ENCODE data around the gene ATF3.

Gene ATF3

DNA sequence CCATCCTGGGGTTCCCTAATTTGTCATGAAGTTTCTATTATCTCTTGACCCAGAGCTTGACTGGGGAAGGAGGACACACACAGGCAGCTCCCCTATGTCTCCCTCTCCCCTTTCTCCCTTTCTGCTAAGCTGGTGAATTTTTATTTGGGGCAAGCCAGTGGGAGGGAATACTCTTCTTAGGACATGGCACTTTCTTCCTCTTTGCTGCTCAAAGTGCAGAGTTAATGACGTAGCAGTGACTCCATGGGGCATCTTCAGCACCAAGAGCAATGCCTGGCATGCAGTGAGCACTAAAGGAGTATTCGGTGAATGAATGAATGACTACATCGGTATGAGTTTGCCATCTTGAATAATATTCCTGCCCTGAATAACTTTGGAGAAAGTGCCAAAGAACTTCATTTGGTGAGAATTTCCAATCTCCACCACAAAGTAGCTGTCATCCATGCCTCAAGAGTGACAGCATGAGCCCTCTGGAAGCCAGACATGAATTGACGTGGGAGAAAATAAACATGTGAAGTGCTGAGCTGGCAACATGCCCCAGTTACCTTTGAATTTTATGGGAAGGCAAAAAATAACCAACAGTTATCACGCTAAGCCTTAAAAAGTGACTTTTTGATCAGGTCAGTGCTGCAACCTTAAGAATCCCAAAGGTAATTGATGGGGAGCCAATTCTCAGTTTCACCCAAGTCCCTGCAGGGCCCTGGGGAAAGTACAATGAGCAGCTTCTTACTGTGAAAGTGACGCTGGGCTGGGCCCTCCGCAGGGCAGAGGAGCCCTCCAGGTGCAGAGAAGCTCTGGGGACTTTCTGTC lies 22.1 kb upstream of the ATF3 start:
- in situ Hi-C loops (cut with HindIII; ENCODE audit: low sequenced_read_pairs) = no loop called here

DNA sequence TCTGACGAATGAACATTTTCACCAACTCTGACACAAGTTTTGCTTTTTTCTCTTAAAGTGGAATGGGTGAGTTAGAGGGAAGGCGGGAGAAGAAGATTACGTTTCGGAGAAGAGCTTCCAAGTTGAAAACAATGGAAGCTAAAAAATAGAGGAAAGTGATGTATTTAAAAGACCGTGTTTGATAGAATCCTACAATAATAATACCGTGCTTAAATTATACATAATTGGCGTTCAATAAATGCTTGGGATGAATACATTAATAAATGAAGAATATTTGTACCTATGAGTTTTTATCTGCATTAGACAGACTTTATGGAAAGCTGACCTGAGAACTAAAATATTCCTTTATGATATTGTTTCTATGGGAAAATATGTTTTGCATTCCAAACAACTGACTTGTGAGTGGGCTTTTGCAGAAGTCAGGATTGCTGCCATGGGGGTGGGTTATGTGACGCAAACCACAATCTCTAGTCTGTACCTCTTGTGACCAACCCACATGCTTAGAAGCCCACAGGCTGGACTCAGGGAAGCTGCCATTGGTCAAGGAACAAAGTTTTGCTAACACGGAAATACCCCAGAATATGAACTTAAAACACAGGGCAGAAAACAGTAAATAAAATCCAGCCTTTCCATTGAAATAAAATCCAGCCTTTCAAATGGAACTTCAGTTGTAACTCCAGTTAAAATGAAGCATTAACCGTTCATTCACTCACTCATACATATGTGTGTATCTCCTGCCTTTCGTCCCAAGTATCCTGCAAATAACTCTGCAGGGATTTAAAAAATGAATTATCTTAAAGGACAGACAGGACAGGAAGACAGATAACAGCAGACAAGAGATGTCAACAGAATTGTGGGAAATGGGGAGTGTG lies 21.3 kb upstream of the ATF3 start:
- in situ Hi-C loops (cut with HindIII; ENCODE audit: low sequenced_read_pairs) = no loop called here

DNA sequence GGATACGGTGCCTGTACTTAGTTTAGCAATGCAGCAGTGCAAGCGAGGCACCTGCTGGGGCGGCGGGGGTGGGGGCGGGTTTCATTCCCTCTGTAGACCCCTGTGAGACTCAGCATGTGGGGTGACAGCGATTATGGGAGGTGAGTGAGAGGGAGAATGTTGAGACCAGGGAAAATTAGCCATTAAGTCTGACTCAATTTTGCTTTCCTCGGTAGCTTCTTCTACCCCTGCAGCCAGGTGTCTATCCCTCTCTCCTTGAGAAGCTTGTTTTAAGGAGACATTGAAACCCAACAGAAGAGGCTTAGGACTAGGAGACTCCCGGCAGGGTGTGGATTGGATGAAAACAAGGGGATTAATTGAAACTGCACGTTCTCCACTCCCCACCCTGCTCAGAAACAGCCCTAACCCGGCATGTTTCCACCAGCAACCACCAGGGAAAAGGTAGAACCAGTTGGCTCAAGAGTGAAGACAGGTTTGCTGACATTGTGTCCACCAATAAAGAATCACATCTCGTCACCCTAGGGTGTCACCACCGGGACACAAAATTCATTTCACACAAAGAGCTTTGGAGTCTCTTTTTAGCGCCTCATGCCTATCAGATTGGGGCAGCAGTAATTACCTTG lies 20.6 kb upstream of the ATF3 start:
- in situ Hi-C loops (cut with HindIII; ENCODE audit: low sequenced_read_pairs) = no loop called here

DNA sequence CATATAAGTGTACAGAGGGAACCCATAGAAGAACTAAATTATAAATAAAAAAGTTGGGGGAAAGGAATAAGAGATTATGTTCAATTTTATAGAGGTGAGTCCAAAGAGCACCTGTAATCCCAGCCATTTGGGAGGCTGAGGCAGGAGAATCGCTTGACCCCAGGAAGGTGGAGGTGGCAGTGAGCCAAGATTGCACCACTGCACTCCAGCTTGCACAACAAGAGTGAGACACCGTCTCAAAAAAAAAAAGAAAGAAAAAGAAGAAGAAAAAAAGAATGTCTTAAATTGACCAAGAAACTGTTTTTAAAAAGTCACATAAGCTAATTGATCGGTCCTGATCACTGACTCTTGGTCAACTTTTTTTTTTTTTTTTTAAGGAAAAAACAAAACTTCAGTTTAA lies 19.1 kb upstream of the ATF3 start:
- in situ Hi-C loops (cut with HindIII; ENCODE audit: low sequenced_read_pairs) = no loop called here

DNA sequence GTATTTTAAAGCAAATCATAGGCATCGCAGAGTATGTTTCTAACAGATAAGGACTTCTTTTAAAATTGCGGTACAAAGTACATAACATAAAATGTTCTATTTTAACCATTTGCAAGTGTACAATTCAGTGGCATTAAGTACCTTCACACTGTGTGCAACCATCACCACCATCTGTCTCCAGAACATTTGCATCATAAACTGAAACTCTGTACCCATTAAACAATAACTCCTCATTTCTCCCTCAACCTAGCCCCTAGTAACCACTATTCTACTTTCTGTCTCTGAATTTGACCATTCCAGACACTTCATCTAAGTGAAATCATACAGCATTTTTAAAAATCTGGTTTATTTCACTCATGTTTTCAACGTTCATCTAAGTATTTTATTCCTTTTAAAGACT lies 16.6 kb upstream of the ATF3 start:
- in situ Hi-C loops (cut with HindIII; ENCODE audit: low sequenced_read_pairs) = no loop called here

DNA sequence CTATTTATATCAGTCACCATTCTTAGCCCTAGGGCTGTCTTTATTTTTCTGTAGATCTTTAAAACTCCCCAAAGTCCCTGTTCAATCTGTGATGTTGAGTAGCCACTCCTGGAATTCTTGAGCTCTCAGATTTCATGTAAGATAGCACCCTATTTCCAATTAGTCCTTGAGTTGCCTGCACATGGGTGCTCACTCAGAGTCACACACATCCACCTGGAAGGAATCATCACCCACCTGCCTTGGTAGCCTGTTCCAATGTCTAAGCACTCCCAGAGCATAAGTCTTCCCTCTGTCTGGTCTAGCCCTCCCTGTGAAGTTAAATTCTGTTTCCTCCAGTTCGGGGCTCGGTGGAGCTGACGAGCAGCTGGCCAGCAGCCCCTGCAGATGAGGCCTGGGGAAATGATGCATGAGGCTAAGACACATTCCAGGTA lies 14.7 kb upstream of the ATF3 start:
- in situ Hi-C loops (cut with HindIII; ENCODE audit: low sequenced_read_pairs) = no loop called here

DNA sequence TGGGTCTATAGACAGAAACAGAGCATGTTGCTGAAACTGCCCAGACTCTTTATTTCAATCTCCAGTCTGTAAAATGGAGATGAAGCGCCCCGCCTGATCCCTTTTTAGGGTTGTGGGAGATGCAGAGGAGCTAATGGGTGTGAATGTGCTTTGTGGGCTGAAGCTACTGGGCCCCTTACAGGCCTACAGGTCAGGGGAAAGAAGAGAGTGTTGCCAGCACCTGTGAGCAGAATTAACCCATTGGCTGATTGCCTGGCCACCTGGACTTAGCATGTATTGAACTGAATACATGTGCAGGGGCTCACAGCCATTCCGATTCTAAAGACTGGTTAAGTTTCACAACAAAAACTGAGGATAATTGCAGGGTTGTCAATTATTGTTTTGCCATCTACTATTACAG lies 13.9 kb upstream of the ATF3 start:
- in situ Hi-C loops (cut with HindIII; ENCODE audit: low sequenced_read_pairs) = no loop called here

DNA sequence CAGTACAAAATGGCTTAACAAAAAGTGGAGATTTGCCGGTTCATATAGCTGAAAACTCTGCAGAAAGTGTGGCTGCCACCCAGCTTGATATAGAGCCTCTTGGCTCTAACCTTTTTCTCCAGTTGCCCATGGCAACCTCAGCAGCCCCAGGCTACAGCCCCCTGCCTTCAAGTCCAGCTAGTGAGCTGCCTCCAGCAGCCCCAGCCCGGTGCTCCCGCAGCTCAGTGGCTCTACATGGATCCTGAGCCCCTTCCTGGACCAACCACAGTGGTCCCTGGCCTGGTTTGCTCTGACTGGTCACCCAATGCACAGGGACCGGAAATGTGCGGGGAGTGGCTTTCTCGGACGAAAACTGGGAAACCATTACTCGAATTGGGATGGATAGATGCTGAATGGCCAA lies 13.3 kb upstream of the ATF3 start:
- in situ Hi-C loops (cut with HindIII; ENCODE audit: low sequenced_read_pairs) = no loop called here

DNA sequence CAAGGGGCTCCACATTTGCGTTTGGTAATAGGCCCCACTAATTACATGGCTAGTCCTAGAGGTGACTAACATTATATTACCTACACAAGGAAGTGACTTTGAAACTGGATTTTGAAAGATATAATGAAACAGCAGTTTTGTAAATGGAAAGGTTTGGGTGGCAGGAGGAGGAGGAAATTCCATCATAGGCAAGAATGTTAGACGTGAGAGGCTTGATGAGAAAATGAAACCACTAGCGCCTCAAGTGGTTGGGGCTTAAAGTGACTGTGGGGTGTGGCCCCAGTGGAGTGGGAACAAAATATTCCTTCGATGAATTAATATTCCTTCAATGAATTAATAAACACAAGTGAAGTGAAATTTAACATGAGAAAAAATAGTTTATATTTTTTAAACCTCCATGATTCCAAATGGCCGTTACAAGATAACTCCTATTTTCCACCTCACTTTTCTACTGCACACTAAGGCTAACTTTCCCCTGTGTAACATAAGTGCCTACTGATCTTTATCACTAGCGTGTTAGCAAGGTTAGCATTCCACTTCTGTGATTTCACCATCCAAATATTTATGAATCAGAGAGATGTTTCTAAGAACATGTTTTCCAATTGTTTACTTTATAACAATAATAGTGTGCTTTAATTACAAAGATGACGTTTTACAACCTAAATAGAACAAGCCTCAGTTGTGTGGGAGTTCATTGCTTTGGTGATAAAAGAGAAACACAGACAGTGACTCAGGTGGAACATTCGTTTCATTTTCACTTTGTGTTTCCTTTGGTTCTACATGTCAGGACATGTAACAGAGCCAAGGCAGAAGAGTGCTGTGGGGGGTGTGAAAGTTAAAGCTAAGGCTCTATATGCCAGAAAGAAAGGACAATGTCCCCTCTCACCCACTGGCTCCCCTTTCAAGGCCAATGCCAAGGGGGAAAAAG lies 12.5 kb upstream of the ATF3 start:
- in situ Hi-C loops (cut with HindIII; ENCODE audit: low sequenced_read_pairs) = no loop called here

DNA sequence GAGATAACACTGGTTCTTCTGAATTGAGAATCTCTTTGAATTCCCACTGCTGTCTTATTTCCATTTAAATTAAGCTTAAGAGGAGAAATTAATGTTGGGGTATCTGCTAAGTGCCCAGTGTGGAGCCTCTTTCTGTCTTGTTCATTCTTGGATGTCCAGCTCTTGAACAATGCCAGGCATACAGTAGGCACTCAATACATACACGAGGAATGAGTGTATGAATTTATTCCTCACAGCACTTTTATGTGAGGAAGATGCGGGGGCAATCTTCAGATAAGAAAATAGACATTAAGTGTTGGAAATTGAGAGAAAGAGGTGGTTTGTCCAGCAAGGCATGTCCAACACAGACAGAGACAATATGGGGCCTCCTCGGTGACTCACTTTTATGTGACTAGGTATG lies 11.8 kb upstream of the ATF3 start:
- in situ Hi-C loops (cut with HindIII; ENCODE audit: low sequenced_read_pairs) = no loop called here

DNA sequence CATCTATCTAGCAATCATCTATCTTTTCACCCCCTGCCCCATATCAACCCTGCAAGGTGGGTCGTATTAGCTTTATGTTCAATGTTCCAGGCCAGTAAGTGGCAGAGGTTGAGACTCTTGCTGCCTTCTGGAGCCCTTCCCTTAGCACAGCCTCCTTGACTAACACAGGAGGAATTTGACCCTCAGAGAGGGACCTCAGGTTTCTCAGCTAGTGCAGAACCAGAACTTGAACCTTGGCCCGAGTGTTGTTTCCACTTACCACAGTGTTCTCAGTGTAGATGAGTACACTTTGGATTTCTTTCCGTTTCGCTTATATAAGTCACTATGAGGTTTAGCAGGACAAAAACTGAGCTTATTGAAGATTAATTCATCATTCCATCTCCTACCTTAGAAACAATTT lies 11.1 kb upstream of the ATF3 start:
- in situ Hi-C loops (cut with HindIII; ENCODE audit: low sequenced_read_pairs) = no loop called here

DNA sequence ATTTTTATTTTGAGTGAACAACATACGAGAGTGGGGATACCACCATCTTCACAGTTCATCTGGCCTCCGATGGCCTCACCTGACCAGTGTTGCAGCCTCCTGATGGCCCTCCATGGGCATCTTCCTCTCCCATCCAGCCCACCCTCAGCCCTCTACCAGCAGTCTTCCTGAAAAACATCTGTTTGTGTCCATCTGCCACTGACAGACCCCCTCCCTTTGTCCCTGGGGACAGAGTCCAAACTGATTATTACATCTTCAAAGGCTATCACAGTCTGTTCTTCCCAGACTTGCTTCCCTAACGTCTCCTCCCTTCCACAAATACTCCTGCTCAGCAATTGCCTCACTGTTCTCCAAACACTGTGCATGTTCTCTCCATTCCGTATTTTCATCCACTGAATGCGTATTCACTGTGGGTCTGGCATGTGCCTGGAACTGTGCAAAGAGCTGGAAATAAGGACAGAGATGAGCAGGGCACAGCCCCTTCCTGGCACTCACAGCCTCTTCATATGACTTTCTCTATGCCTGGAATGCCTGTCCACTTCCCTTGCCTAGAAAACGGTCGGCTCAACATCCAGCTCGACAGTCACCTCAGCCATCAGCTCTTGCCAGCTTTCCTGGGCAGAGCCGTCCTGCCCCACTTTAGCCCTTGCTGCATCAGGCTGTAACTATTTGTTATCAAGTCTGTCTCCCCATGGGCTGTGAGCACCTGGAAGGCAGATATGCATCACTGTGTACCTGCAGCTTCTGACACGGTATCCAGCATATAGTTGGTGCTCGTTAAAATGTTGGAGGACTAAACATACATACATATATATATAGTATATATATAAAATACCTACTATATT lies 8.3 kb upstream of the ATF3 start:
- in situ Hi-C loops (cut with HindIII; ENCODE audit: low sequenced_read_pairs) = no loop called here

DNA sequence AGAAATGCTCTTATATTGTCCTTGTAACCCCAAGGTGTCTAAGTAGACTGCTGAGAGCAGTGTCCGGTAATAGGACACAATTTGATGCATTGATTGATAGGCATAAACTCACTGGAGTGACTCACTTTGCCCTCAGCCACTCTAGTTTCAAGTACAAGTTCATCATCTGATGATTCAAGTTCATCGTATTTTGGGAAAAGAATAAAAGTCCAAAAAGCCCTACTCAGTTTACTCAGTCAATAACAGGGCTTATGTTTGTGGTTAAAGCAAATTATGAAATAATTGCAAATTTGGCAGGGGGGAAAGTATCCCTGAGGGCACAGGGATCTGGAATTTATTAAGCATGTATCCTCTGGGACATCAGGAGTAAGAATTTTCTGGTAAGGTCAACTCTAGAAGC lies 7.6 kb upstream of the ATF3 start:
- in situ Hi-C loops (cut with HindIII; ENCODE audit: low sequenced_read_pairs) = no loop called here

DNA sequence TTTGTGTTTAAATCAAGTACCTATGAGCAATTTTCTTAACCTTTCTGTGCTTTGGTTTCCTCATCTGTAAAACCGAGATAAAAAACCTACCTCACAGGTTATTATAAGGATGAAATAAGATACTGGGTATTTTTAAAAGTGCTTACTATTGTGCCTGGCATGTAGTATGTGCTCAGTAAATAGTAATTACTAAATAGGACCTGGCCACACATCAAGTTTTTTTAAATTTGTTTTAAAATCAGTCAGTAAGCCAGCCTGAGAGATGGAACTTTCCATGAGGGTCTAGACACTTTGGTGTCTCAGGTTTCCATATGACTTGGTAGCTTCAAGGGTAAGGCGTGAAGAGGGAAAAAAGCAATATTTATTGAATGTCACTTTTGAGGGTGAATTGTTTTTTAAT lies 7.0 kb upstream of the ATF3 start:
- in situ Hi-C loops (cut with HindIII; ENCODE audit: low sequenced_read_pairs) = no loop called here

DNA sequence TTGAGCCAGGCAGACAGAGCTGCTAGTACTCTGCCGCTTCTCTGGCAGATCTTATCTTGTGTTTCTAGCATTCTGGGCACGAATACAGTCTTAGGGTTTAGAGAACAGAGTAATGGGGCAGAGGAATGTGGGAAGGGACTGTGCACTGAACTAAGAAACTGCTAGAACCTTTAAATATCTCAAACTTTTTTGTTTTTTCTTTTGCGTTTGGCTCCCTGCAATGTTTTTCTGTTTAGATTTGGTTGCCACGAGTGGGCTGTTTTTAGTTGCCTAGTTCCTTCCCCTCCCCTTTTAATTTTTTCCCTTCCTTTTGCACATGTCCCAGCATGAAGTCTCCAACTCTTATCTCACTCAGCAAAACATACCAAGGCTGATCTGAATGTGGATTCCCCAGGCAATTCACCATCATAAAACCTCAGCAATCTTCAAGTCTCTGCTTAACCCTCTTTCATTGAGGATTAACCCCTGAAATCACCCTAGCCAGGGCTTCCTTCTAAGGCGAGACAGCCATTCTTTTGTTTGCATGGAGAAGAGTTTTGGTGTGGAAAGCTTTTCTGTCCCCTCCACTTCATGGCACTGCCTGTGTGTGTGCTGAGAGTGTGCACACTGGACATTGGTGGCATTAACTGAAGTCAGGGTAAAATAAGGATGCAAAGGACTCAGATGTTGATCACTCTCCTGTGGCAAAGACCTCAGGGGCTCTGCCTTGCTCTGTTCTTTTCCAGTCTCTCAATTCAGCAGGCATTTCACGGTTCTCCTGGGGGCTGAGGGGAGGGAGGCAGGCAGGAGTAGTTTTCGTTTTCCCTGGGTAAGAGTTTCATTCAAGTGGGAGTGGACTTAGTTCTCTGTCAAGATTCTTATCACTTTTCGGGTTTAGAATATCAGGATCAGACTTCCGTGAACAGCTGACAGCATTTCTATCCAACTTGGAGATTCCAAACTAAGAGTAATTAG lies 2.8 kb upstream of the ATF3 start:
- in situ Hi-C loops (cut with HindIII; ENCODE audit: low sequenced_read_pairs) = no loop called here

DNA sequence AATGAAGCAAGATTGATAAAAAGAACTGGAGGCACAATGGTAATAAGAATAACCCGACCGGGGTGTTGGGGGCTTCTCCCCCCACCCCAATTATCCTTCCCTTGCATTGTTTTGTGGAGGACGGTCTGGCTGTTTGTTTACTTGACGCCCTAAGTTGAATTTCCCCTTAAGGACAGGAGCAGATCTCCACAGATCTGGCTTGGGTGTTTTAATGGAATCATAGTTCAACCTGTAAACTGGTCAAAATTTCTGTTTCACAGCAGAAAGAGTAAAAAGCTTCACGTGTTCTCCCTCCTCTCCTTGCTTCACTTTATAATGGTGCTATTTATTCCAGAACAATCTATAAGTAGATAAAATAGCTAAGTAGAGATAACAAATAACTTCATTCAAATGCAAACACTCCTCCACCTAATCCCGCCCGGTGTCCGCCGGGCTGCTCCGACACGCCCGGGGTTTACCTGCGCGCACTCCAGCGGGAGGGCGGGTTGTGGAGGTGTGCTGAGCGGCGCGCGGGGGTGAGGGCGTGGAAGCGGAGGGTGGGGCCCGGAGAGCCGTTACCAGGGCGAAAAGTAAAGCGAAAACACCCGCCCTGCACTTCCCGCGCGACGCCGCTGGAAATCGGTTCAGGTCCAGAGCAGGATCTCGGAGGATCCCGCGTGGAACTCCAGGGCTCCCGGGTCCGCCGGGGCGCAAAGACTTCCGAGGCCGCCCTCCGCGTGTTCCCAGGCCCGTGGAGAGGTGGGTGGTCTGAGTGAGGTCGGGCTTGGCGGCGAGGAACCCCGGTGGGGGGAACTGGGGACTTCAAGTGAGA lies 2.0 kb upstream of the ATF3 start:
- in situ Hi-C loops (cut with HindIII; ENCODE audit: low sequenced_read_pairs) = no loop called here

DNA sequence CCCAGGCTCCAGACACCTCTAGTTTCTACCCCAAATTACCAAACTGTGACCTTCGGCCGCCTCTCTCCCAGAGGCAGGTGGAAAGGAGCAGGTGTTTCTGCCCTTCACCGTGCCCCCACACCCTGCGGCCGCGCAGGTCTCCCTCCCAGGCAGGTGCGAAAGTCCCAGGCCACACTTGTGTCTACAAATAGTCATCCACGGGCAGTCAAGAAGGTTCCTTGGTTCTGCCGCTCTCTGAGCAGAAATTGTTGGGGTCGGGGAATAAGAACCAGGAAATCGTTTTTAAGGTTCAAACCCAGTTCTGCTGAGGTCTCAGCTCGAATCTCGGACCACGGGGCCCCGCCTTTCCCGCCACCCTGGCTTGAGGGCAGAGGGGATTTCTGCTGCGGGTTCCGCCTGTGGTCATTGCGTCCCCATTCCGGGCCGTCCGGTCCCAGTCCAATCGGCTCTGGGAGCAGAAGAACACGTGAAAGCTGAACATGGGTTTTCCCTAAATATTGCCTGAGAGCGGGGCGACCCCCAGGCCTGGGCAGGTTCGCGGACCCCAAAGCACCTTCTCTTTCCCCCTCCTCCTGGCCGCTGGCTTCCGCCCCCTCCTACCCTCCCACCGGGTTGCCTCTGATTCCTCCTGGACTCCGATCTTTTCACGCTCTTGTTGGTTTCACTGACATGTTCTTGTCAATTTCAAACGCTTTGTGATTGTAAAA lies 1.2 kb upstream of the ATF3 start:
- in situ Hi-C loops (cut with HindIII; ENCODE audit: low sequenced_read_pairs) = no loop called here

Data from endothelial cell of hepatic sinusoid (primary cell).